WTC11 (cell line): ENCODE data around the gene AQP1. TPM values are rescaled to one million over a fixed set of nuclear protein-coding genes. Genes with fewer than 3 reads are reported as not detected.

ENCODE experiments used
- ATAC-seq: fragments of 200-7000 bp; cut with Tn5 transposase; 2 replicates; pipeline ENCODE4 v1.10.0; 2021; ENCODE audit warnings: mild to moderate bottlenecking, moderate library complexity
- CTCF ChIA-PET: fragments of 300-600 bp; sonication (Branson Sonifier 250); formaldehyde crosslinking; loops from one replicate; lab custom pipeline; 2021; ENCODE audit warnings: antibody characterized with exemption; lab: Charles Lee
- POLR2A ChIA-PET: fragments of 350-600 bp; sonication (Branson Sonifier 250); formaldehyde crosslinking; loops from one replicate; lab custom pipeline; 2021; ENCODE audit warnings: antibody characterized with exemption; lab: Charles Lee
- DNase-seq: peaks from one replicate; pipeline ENCODE4 v3.0.0; 2021; ENCODE audit warnings: low spot score
- H3K27ac Mint-ChIP-seq: 2 replicates; pipeline ENCODE4 v1.8.0; 2021; ENCODE audit warnings: mixed read lengths
- H3K27me3 Mint-ChIP-seq: 2 replicates; pipeline ENCODE4 v1.8.0; 2021; ENCODE audit warnings: low read depth, mild to moderate bottlenecking, moderate library complexity, mixed read lengths
- H3K36me3 Mint-ChIP-seq: 2 replicates; pipeline ENCODE4 v1.8.0; 2021; ENCODE audit warnings: mixed read lengths
- H3K4me1 Mint-ChIP-seq: 2 replicates; pipeline ENCODE4 v1.8.0; 2022; ENCODE audit warnings: mixed read lengths
- H3K4me3 Mint-ChIP-seq: 2 replicates; pipeline ENCODE4 v1.8.0; 2021; ENCODE audit warnings: mild to moderate bottlenecking, moderate library complexity, mixed read lengths
- H3K9me3 Mint-ChIP-seq: 2 replicates; pipeline ENCODE4 v1.8.0; 2021; ENCODE audit warnings: mixed read lengths
- ATF1 ChIP-seq: sonication (generic); formaldehyde crosslinking; IDR thresholded peaks from 2 replicates; pipeline ENCODE4 v1.8.1; 2023; ENCODE audit warnings: mild to moderate bottlenecking, moderate library complexity, missing genetic modification reagents
- FOXJ3 ChIP-seq: sonication (generic); formaldehyde crosslinking; IDR thresholded peaks from 2 replicates; pipeline ENCODE4 v1.9.0; 2021; ENCODE audit warnings: missing genetic modification reagents, mild to moderate bottlenecking, borderline replicate concordance
- JAZF1 ChIP-seq: fragments of 250-450 bp; sonication (Bioruptor Pico); IDR thresholded peaks from 2 replicates; pipeline ENCODE4 v1.9.0; 2021; ENCODE audit warnings: moderate library complexity, mild to moderate bottlenecking, inconsistent platforms
- NFATC4 ChIP-seq: fragments of 250-450 bp; sonication (Bioruptor Pico); IDR thresholded peaks from 2 replicates; pipeline ENCODE4 v1.9.0; 2021; ENCODE audit warnings: mild to moderate bottlenecking
- NR1H2 ChIP-seq: sonication (generic); formaldehyde crosslinking; IDR thresholded peaks from 2 replicates; pipeline ENCODE4 v1.9.0; 2021; ENCODE audit warnings: mild to moderate bottlenecking, moderate library complexity, missing genetic modification reagents
- PRRX2 ChIP-seq: fragments of 250-450 bp; sonication (Bioruptor Pico); IDR thresholded peaks from 2 replicates; pipeline ENCODE4 v1.8.0; 2021; ENCODE audit warnings: mild to moderate bottlenecking
- RORB ChIP-seq: fragments of 250-450 bp; sonication (Bioruptor Pico); IDR thresholded peaks from 2 replicates; pipeline ENCODE4 v1.9.0; 2021; ENCODE audit warnings: mild to moderate bottlenecking
- SMAD4 ChIP-seq: sonication (generic); formaldehyde crosslinking; IDR thresholded peaks from 2 replicates; pipeline ENCODE4 v1.8.0; 2022; ENCODE audit warnings: mild to moderate bottlenecking, missing genetic modification reagents
- SOX15 ChIP-seq: fragments of 250-450 bp; sonication (Bioruptor Pico); IDR thresholded peaks from 2 replicates; pipeline ENCODE4 v1.9.0; 2021; ENCODE audit warnings: mild to moderate bottlenecking
- ZNF138 ChIP-seq: sonication (generic); formaldehyde crosslinking; conservative IDR thresholded peaks from 2 replicates; pipeline ENCODE4 v1.8.1; 2022; ENCODE audit warnings: mild to moderate bottlenecking, moderate library complexity, missing genetic modification reagents
- ZNF317 ChIP-seq: sonication (generic); formaldehyde crosslinking; IDR thresholded peaks from 2 replicates; pipeline ENCODE4 v1.8.1; 2023; ENCODE audit warnings: low read depth, mild to moderate bottlenecking, moderate library complexity, missing genetic modification reagents, borderline replicate concordance
- ZNF423 ChIP-seq: fragments of 250-450 bp; sonication (Bioruptor Pico); IDR thresholded peaks from 2 replicates; pipeline ENCODE4 v2.1.2; 2022; ENCODE audit warnings: mild to moderate bottlenecking, moderate library complexity
- total RNA-seq: library from RNA; stranded (reverse); gene quantifications from 3 replicates; pipeline ENCODE4 v1.2.3, GENCODE V29; 2021
- TF ChIP-seq, protein P1 (sequence below): sonication (generic); formaldehyde crosslinking; IDR thresholded peaks from 2 replicates; pipeline ENCODE4 v1.8.1; 2023; ENCODE audit warnings: mild to moderate bottlenecking, missing genetic modification reagents, moderate library complexity
- TF ChIP-seq, protein P2 (sequence below): fragments of 200-600 bp; IDR thresholded peaks from 2 replicates; pipeline ENCODE4 v1.8.0; 2022; ENCODE audit warnings: antibody characterized with exemption
- TF ChIP-seq, protein P3 (sequence below): sonication (generic); formaldehyde crosslinking; IDR thresholded peaks from 2 replicates; pipeline ENCODE4 v1.8.0; 2022; ENCODE audit warnings: mild to moderate bottlenecking, missing genetic modification reagents
- TF ChIP-seq, protein P4 (sequence below): fragments of 250-450 bp; sonication (Bioruptor Pico); IDR thresholded peaks from 2 replicates; pipeline ENCODE4 v1.9.0; 2021; ENCODE audit warnings: mild to moderate bottlenecking
- TF ChIP-seq, protein P5 (sequence below): sonication (generic); formaldehyde crosslinking; IDR thresholded peaks from 2 replicates; pipeline ENCODE4 v1.8.1; 2023; ENCODE audit warnings: mild to moderate bottlenecking, missing genetic modification reagents, moderate library complexity
- TF ChIP-seq, protein P6 (sequence below): sonication (generic); formaldehyde crosslinking; IDR thresholded peaks from 2 replicates; pipeline ENCODE4 v1.8.0; 2022; ENCODE audit warnings: mild to moderate bottlenecking, missing genetic modification reagents
- TF ChIP-seq, protein P7 (sequence below): fragments of 250-450 bp; sonication (Bioruptor Pico); IDR thresholded peaks from 2 replicates; pipeline ENCODE4 v1.8.0; 2021; ENCODE audit warnings: mild to moderate bottlenecking

AQP1 gene
- total RNA-seq, 1 experiment from 2014 or later: 0.81 TPM

DNA sequence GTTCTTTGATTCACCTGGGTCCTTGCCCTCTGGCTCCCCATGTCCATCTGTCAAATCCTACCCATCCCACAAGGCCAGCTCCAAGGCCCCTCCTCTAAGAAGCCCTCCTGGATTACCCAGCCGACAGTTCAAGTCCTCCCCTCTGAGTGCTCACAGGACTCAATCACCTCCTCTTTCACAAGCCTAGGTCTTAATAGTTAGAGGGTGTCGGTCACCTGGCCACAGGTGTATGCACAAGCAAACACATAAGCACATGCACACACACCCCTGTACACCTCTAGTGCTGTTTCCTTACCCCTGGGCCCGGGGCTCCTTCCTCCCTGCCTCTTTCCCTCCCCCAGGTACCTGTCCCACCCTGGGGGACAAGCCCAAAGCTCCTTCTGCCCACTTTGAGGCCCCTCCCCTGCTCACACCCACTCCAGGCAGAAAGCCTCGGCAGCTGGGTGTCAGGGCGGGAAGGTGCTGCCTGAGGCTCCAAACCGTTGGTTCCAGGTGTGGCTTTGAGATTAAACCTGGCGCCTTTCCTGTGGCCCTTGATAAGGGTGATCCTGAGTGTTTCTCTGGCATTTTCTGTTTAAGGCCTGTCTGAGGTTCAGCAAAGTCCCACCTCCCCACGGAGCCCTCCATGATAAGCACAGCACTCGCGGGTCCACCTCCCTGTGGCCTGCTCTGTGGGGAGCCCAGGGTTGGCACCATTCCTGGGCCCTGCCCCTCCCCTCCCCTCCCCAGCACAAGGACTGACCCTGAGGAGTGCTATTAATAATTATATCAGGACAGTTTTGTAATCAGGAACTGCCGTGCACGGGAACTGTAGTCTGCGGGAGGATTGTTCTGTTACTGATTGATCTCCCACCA is 14.6 kb upstream of the AQP1 start:
- Mint-ChIP-seq H3K4me3 (no peak overlapping the region), H3K36me3 (no peaks in the 10 kb centered on the region), H3K9me3 (no peaks in the 10 kb centered on the region), H3K4me1 (no peaks in the 10 kb centered on the region), H3K27ac (no peak overlapping the region), H3K27me3 (no peaks in the 10 kb centered on the region)
- ChIA-PET CTCF (interaction anchor here (0.5 to 3.6 kb wide), 6 partner anchors 11 to 261 kb away, joined by 3 to 11 read pairs (median 6); no protein-coding TSS in a partner anchor), POLR2A (no interaction called here)
- TF ChIP-seq ZNF317 (CRISPR knock-in tag): no peak
- no peak for TF ChIP-seq JAZF1 (CRISPR knock-in tag)
- TF ChIP-seq ATF1: no peak
- no peak for TF ChIP-seq FOXJ3 (CRISPR knock-in tag)
- no peak for ATAC-seq
- DNase-seq: no peak

DNA sequence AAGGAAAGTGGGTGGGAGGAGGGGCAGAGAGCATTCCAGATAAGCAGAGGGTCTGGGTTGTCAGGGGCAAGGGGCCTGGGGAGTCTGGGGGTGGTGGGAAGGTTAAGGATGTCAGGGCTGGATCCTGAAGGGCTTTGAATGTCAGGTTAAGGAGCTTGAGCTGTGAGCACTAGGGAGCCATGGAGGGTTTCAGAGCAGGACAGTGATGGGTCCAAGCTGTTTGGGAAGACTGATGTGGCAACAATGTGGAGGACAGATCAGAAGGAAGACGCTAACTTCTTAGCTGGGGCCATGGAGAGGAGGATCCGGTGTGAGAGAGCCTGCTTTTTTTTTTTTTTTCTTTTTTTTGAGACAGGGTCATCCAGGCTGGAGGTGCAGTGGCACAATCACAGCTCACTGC is 13.9 kb upstream of the AQP1 start:
- ChIA-PET CTCF (interaction anchor here (0.5 to 1.8 kb wide), 6 partner anchors 11 to 260 kb away, joined by 3 to 9 read pairs (median 5); no protein-coding TSS in a partner anchor), POLR2A (no interaction called here)

DNA sequence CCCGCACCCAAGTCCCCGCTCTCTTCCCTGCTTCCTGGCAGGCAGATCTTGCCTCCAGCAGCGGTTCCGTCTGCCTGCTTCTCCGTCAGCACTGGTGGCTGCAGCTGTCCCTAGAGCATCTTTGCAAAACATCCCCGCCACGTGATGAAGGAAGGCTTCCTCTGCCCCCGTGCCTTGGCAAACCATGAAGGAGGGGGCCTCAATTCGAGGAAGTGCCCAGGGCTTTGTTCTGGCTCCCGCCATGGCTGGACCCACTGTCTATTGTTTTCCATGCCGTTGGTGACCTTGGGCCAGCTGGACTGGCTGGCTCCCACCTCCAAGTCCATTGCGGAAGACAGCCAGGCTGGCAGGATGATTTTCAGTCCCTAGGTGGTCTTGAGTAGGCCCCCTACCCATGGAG is 13.2 kb upstream of the AQP1 start:
- Mint-ChIP-seq H3K27me3 (no peaks in the 10 kb centered on the region), H3K9me3 (no peaks in the 10 kb centered on the region), H3K4me3 (no peak overlapping the region)
- CTCF ChIA-PET: interaction anchor here (0.9 to 1.8 kb wide), 4 partner anchors 10 to 224 kb away, joined by 3 to 9 read pairs (median 6); no protein-coding TSS in a partner anchor
- TF ChIP-seq NFATC4 (no peak), SOX15 (CRISPR knock-in tag) (no peak), RORB (CRISPR knock-in tag) (no peak), ZNF138 (CRISPR knock-in tag) (no peak)
- TF ChIP-seq, protein P1, sequence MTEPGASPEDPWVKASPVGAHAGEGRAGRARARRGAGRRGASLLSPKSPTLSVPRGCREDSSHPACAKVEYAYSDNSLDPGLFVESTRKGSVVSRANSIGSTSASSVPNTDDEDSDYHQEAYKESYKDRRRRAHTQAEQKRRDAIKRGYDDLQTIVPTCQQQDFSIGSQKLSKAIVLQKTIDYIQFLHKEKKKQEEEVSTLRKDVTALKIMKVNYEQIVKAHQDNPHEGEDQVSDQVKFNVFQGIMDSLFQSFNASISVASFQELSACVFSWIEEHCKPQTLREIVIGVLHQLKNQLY (CRISPR knock-in tag): no peak
- TF ChIP-seq, protein P2, sequence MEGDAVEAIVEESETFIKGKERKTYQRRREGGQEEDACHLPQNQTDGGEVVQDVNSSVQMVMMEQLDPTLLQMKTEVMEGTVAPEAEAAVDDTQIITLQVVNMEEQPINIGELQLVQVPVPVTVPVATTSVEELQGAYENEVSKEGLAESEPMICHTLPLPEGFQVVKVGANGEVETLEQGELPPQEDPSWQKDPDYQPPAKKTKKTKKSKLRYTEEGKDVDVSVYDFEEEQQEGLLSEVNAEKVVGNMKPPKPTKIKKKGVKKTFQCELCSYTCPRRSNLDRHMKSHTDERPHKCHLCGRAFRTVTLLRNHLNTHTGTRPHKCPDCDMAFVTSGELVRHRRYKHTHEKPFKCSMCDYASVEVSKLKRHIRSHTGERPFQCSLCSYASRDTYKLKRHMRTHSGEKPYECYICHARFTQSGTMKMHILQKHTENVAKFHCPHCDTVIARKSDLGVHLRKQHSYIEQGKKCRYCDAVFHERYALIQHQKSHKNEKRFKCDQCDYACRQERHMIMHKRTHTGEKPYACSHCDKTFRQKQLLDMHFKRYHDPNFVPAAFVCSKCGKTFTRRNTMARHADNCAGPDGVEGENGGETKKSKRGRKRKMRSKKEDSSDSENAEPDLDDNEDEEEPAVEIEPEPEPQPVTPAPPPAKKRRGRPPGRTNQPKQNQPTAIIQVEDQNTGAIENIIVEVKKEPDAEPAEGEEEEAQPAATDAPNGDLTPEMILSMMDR: no peak
- TF ChIP-seq, protein P3, sequence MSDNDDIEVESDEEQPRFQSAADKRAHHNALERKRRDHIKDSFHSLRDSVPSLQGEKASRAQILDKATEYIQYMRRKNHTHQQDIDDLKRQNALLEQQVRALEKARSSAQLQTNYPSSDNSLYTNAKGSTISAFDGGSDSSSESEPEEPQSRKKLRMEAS (CRISPR knock-in tag): no peak
- TF ChIP-seq, protein P4, sequence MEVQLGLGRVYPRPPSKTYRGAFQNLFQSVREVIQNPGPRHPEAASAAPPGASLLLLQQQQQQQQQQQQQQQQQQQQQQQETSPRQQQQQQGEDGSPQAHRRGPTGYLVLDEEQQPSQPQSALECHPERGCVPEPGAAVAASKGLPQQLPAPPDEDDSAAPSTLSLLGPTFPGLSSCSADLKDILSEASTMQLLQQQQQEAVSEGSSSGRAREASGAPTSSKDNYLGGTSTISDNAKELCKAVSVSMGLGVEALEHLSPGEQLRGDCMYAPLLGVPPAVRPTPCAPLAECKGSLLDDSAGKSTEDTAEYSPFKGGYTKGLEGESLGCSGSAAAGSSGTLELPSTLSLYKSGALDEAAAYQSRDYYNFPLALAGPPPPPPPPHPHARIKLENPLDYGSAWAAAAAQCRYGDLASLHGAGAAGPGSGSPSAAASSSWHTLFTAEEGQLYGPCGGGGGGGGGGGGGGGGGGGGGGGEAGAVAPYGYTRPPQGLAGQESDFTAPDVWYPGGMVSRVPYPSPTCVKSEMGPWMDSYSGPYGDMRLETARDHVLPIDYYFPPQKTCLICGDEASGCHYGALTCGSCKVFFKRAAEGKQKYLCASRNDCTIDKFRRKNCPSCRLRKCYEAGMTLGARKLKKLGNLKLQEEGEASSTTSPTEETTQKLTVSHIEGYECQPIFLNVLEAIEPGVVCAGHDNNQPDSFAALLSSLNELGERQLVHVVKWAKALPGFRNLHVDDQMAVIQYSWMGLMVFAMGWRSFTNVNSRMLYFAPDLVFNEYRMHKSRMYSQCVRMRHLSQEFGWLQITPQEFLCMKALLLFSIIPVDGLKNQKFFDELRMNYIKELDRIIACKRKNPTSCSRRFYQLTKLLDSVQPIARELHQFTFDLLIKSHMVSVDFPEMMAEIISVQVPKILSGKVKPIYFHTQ (CRISPR knock-in tag): no peak
- TF ChIP-seq, all 79 proteins: peak for 0
- ATAC-seq (no peak), DNase-seq (no peak)
- Mint-ChIP-seq H3K27ac (no peak overlapping the region), H3K4me1 (no peaks in the 10 kb centered on the region), H3K36me3 (no peaks in the 10 kb centered on the region)
- POLR2A ChIA-PET: no interaction called here

More for the DNA sequence above, 13.9 kb upstream of the AQP1 start:
- H3K27ac Mint-ChIP-seq: no peak overlapping the region
- TF ChIP-seq ATF1 (no peak), PRRX2 (CRISPR knock-in tag) (no peak), SOX15 (CRISPR knock-in tag) (no peak), NR1H2 (CRISPR knock-in tag) (no peak), ZNF423 (CRISPR knock-in tag) (no peak), SMAD4 (CRISPR knock-in tag) (no peak)
- TF ChIP-seq, protein P5, sequence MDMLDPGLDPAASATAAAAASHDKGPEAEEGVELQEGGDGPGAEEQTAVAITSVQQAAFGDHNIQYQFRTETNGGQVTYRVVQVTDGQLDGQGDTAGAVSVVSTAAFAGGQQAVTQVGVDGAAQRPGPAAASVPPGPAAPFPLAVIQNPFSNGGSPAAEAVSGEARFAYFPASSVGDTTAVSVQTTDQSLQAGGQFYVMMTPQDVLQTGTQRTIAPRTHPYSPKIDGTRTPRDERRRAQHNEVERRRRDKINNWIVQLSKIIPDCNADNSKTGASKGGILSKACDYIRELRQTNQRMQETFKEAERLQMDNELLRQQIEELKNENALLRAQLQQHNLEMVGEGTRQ (CRISPR knock-in tag): no peak
- TF ChIP-seq, protein P6, sequence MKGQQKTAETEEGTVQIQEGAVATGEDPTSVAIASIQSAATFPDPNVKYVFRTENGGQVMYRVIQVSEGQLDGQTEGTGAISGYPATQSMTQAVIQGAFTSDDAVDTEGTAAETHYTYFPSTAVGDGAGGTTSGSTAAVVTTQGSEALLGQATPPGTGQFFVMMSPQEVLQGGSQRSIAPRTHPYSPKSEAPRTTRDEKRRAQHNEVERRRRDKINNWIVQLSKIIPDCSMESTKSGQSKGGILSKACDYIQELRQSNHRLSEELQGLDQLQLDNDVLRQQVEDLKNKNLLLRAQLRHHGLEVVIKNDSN (CRISPR knock-in tag): no peak
- TF ChIP-seq, protein P7, sequence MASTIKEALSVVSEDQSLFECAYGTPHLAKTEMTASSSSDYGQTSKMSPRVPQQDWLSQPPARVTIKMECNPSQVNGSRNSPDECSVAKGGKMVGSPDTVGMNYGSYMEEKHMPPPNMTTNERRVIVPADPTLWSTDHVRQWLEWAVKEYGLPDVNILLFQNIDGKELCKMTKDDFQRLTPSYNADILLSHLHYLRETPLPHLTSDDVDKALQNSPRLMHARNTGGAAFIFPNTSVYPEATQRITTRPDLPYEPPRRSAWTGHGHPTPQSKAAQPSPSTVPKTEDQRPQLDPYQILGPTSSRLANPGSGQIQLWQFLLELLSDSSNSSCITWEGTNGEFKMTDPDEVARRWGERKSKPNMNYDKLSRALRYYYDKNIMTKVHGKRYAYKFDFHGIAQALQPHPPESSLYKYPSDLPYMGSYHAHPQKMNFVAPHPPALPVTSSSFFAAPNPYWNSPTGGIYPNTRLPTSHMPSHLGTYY: no peak
- H3K9me3 Mint-ChIP-seq: no peaks in the 10 kb centered on the region
- ATAC-seq (no peak), DNase-seq (no peak)
- H3K4me1 Mint-ChIP-seq: no peaks in the 10 kb centered on the region
- no peak overlapping the region for H3K4me3 Mint-ChIP-seq
- H3K27me3 Mint-ChIP-seq: no peaks in the 10 kb centered on the region
- H3K36me3 Mint-ChIP-seq: no peaks in the 10 kb centered on the region
